ENCODE measurements around the gene DCDC2C.

- TF ChIP-seq GATA2 (IDR thresholded peaks at IDR 0.05; ENCODE audit: low read depth, low read length), result no peak
- TF ChIP-seq GATA3 (IDR thresholded peaks at IDR 0.05; ENCODE audit: low read depth, low read length), result no peak
Measured at GRCh38 chr2:3679180-3679579, 24.2 kb upstream of the DCDC2C start.

Data from SH-SY5Y (cell line).